ENCODE measurements around the gene MSS51.

The MSS51 gene

DNA sequence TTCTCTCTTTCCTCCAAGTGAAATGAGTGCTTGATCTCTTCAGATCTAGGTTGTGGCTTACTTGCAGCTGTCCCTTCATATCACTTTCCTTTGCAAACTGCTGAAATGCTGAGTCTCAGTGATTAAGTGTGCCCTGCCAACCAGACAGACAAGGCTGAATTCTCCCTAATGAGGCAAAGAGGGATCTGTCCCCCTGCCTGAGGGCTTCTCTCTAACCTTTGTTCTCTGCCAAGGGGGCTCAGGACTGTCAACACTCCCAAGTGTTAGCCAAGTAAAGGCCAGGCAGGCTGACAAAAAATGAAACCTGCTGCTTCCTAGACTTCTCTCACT is at the start of gene MSS51:
Gene MSS51, minus strand, starts transcription at position 24 of the 330 bp plus-strand sequence. CDS start 5,277 bp downstream, outside the sequence.
- DNase-seq (ENCODE audit: low read depth in 2 of 2, low spot score in 1 of 2), result no peak

- no peak for DNase-seq (ENCODE audit: low read depth in 2 of 2, low spot score in 1 of 2)
Measured at GRCh38 chr10:73480158-73480557, 46.8 kb upstream of the MSS51 start.

DNA sequence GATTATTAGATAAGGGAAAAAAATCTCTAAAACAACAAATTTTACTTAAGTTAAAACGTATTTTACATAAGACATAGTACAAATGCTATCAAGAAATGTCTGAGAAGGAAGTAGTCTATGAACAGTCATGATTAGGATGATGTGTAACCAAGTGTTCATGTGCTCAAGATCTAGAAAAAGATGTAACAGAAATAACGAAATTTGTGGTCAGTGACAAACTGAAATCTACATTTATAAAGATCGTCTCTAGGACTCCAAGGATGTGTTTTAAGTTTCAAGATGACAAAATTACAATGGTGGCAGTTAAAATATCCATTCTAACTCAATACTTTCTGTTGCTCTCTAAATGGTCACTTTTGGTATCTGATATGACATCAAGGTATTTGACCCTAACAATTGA is 45.3 kb upstream of the MSS51 start:
- DNase-seq (ENCODE audit: low read depth in 2 of 2, low spot score in 1 of 2), result no peak

GRCh38 chr10:73471226-73471625 is 37.9 kb upstream of the MSS51 start:
- no peak for DNase-seq (ENCODE audit: low read depth in 2 of 2, low spot score in 1 of 2)

DNA sequence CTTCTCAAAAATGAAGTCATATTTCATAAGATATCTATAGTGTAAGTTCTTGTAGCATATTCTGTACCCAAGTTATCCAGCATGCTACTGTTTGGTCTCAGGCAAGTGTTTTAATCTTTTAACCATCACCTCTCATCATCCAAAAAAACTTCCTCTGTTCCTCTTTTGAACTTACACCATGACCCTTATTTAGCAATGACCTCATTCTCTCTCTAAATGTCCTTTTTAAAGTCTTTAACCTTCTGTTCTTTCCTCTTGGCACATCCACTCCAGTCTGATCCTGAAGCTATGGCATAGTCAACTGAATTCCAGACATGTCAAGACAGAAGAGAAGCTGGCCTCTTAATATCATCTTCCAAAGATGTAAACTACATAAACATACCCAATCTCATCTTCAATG is 36.2 kb upstream of the MSS51 start:
- DNase-seq (ENCODE audit: low read depth in 2 of 2, low spot score in 1 of 2), result no peak

GRCh38 chr10:73467206-73467605 is 33.8 kb upstream of the MSS51 start:
- DNase-seq (ENCODE audit: low read depth in 2 of 2, low spot score in 1 of 2), result no peak

DNA sequence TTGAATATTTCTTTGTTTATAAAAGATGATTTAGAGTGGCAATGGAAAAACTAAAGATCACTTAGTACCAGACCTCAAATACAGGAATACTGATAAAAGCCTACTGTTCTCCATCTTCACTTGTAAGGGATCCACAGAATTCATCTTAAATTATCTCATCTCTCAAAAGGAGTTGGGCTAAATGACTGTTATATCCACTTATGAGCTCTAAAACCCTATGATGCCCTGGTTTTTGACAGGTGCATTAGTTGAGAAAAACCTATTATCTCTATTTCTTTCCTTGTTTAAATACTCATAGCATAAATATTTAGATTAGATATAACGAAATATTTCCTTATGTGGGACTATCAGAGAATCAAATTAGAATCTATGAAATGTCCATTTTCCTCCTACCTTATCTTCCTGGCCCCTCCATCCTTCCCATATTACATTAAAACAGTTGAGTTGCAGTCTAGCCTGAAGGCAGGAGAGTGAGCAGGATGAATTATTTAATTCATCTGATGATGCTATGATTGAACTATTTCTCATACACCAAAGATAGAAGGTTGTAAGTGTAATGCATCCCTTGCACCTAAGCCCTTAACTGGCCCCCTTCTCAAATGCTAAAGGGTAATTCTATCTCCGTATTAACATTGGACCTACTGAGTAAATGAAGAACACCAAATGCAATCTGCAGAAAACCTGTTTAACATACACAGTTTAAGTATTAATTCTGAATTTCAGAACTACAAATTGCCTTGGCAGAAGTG is 32.8 kb upstream of the MSS51 start:
- DNase-seq (ENCODE audit: low read depth in 2 of 2, low spot score in 1 of 2), result no peak

DNA sequence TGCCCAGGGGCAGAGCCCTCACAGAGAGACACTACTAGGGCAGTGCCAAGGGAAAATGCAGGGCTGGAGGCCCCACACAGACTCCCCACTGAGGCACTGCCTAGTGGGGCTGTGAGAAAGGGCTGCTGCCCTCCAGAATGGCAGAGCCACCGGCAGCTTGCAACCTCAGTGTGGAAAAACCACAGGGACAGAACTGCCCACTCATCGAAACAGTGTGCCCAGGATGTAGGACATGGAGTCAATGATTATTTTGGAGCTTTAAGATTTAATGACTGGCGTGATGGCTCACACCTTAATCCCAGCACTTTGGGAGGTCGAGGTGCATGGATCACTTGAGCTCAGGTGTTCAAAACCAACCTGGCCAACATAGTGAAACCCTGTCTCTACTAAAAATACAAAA is 27.5 kb upstream of the MSS51 start:
- no peak for DNase-seq (ENCODE audit: low read depth in 2 of 2, low spot score in 1 of 2)

GRCh38 chr10:73459683-73460314 is 26.4 kb upstream of the MSS51 start:
- no peak for DNase-seq (ENCODE audit: low read depth in 2 of 2, low spot score in 1 of 2)

DNA sequence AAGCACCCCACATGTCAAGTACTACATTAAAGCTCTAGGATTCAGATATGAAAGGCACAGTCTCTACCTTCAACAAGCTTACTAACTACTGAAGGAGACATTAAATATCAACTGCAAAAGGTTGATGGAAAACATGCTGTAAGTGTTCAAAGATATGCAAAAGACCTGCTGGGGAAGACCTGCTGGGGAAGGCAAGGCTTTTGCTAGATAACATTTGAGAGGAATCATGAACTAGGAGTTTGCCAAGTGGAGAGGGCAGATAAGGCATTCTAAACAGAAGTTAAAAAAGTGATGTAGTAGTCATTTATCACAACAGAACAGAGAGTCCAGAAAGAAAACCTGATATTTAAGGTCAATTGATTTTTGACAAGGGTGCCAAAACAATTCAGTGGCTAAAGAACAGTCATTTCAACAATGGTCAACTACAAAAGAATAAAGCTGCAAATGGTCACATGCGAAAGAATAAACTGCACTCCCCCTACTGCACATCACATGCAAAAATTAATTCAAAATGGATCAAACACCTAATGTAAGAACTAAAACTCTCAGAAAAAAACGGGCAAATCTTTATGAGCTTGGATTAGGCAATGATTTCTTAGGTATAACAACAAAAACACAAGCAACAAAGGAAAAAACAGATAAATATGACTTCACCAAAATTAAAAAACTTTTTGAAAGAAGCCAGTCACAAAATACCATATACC is 23.0 kb upstream of the MSS51 start:
- DNase-seq (ENCODE audit: low read depth in 2 of 2, low spot score in 1 of 2), result no peak

GRCh38 chr10:73449113-73449512 is 15.8 kb upstream of the MSS51 start:
- DNase-seq (ENCODE audit: low read depth in 2 of 2, low spot score in 1 of 2), result no peak

- no peak for DNase-seq (ENCODE audit: low read depth in 2 of 2, low spot score in 1 of 2)
Measured at GRCh38 chr10:73448384-73448783, 15.0 kb upstream of the MSS51 start.

- no peak for DNase-seq (ENCODE audit: low read depth in 2 of 2, low spot score in 1 of 2)
Measured at GRCh38 chr10:73446926-73447325, 13.6 kb upstream of the MSS51 start.

- no peak for DNase-seq (ENCODE audit: low read depth in 2 of 2, low spot score in 1 of 2)
Measured at GRCh38 chr10:73444457-73444856, 11.1 kb upstream of the MSS51 start.

DNA sequence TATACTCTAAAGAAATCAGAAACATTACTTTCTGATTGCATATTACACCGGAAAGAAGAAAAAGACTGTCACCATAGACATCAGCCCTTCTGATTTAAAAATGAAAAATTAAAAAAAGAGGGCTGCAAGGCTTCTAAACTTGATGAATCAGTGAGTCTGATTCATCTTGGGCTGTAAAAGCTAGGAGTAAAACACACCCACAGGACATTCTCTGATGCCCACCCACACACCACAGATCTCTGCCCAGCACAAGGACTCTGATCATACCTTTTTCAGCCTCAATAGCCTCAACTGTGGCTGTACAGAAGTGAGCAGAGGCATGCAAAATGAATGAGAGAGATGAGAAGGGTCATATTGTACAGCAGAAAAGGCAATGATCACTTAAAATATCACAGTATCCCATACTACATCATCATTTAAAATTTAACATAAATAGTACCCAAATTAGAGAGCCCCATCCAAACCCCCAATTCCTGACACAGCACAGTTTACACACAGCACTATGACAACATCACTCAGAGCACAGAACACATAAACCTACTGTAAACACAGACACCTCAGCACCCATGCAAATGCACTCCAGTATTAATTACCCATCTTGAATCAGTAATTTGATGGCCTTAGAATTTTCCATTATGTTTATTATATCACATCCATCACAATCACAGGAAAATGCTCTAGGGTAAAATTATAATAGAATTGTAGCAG is 6.4 kb upstream of the MSS51 start:
- DNase-seq (ENCODE audit: low read depth in 2 of 2, low spot score in 1 of 2), result no peak

DNA sequence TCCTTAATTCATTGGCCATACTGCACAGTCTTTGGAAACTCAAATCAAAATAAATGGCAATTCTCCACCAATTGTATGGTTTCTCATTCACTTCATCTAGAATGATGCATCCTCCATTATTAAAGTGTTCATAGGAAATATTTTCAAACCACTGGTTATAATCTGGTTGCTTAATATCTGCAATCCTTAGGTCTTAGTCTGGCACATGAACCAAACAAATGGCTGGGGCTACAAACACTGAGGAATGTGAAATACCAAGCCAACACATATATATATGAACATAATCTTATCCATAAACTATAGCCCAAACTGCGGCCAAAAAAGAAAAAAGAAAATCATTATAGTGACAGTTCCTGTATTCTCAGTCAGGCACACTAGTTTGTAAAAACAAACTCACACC is 5.7 kb upstream of the MSS51 start:
- DNase-seq (ENCODE audit: low read depth in 2 of 2, low spot score in 1 of 2), result no peak

- no peak for DNase-seq (ENCODE audit: low read depth in 2 of 2, low spot score in 1 of 2)
Measured at GRCh38 chr10:73432646-73433537, 469 bp downstream of the MSS51 start.

DNA sequence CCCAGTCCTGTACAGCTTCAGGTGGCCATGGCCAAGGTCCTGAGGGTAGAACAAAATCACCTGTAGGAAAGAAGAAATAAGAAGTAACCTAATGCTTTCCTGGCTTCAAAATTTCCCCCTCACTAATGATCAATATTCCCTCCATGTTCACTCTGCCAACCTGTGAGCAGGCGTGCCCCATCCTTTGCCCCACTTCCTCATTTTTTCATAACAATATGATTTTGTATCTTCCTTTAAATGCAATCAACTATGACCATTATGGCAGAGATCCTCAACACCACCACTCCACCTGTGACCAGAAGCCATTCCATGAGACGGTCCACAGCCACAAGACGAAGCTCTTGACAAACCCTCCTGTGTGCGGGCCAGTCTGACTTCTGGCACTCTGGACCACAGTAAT is 7.0 kb downstream of the MSS51 start:
- no peak for DNase-seq (ENCODE audit: low read depth in 2 of 2, low spot score in 1 of 2)

GRCh38 chr10:73424478-73424877 is 8.9 kb downstream of the MSS51 start:
- no peak for DNase-seq (ENCODE audit: low read depth in 2 of 2, low spot score in 1 of 2)

GRCh38 chr10:73423309-73423708 is 10.1 kb downstream of the MSS51 start:
- no peak for DNase-seq (ENCODE audit: low read depth in 2 of 2, low spot score in 1 of 2)

- no peak for DNase-seq (ENCODE audit: low read depth in 2 of 2, low spot score in 1 of 2)
Measured at GRCh38 chr10:73416571-73416970, 16.8 kb downstream of the MSS51 start.

Data from stimulated activated CD8-positive, alpha-beta memory T cell treated with anti-CD3 and anti-CD28 coated beads, Interleukin-4, amount 100 ng/mL, for 4 hours (primary cell).